Testis (tissue), 2 donors: Measurements from ENCODE around the gene OTUB2.

ENCODE experiments used
- POLR2A ChIP-seq: fragments of 450-650 bp; IDR thresholded peaks from one replicate; pipeline ENCODE4 v1.6.1; 2017; ENCODE audit warnings: antibody characterized with exemption, mild to moderate bottlenecking, moderate library complexity
- TF ChIP-seq, protein P1 (sequence below), 3 experiments: fragments of 450-650 bp in 2 of 3; fragments of 200-600 bp in 1 of 3; sonication (generic) in 1 of 3; IDR thresholded peaks; one replicate each; pipeline ENCODE4 v1.5.1; 2016 to 2019; ENCODE audit warnings: antibody characterized with exemption in 3 of 3, mild to moderate bottlenecking in 2 of 3, moderate library complexity in 1 of 3

DNA sequence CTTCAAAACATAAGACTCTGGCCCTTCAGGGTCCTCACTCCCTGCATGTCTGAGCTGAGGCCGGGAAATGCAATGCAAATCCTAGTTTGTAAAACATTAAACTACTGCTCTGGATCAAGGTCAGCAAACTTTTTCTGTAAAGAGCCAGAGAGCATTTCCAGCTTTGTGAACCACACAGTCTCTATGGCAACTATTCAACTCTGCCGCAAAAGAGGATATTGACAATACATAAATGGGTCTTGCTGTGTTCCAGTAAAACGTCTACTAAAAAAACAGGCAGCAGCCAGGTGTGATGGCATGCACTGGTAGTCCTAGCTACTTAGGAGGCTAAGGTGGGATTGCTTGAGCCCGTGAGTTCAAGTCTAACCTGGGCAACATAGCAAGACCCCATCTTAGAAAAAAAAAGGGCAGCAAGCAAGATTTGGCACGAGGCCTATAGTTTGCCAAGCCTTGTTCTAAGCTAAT is 32.6 kb downstream of the OTUB2 start:
- TF ChIP-seq, protein P1, sequence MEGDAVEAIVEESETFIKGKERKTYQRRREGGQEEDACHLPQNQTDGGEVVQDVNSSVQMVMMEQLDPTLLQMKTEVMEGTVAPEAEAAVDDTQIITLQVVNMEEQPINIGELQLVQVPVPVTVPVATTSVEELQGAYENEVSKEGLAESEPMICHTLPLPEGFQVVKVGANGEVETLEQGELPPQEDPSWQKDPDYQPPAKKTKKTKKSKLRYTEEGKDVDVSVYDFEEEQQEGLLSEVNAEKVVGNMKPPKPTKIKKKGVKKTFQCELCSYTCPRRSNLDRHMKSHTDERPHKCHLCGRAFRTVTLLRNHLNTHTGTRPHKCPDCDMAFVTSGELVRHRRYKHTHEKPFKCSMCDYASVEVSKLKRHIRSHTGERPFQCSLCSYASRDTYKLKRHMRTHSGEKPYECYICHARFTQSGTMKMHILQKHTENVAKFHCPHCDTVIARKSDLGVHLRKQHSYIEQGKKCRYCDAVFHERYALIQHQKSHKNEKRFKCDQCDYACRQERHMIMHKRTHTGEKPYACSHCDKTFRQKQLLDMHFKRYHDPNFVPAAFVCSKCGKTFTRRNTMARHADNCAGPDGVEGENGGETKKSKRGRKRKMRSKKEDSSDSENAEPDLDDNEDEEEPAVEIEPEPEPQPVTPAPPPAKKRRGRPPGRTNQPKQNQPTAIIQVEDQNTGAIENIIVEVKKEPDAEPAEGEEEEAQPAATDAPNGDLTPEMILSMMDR (IDR thresholded peaks at IDR 0.05), result no peak
- no peak for TF ChIP-seq POLR2A
